NCI-H526 (cell line): ENCODE measurements around the gene SH3RF1.

Experiments used
- DNase-seq, 2 experiments: peaks; one replicate each; lab custom pipeline; 2025; lab: John Stamatoyannopoulos, UW

SH3RF1 gene

DNA sequence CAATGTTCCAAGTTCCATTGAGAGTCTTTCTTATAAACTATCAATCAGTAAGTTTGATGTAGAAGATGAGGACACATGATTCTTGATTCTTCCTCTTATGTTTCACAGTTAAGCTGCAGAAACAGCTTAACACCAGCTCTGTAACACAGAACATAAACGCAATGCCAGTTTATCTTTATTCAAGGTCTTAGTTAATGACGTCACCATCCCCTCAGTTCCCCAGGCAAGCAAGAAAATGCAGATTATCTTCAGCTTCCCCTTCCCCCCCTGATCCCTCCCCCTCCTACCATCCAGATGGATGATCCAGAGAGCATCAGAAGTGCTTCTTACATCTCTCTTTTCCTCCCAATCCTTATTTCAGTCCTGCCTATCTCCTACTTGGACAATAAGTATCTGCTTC, 4.4 kb upstream of the SH3RF1 start:
- DNase-seq: no peak

DNA sequence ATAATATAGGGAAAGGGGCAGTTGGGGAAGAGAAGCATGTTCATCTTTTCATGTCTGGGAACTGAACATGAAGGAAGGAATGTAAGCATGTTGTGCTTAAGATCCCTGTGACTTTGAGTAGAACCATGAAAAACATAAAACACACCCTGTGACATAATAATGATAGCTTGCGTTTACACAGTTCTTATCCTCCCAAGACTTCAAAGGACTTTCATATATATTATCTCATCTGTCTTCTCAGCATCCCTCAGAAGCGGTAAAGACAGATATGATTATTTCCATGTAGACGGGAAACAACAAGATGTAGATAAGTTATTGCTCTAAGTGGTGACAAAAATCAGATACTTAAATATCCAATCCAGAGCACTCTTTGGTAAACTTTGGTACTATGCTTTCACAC, 3.3 kb upstream of the SH3RF1 start:
- DNase-seq: no peak

DNA sequence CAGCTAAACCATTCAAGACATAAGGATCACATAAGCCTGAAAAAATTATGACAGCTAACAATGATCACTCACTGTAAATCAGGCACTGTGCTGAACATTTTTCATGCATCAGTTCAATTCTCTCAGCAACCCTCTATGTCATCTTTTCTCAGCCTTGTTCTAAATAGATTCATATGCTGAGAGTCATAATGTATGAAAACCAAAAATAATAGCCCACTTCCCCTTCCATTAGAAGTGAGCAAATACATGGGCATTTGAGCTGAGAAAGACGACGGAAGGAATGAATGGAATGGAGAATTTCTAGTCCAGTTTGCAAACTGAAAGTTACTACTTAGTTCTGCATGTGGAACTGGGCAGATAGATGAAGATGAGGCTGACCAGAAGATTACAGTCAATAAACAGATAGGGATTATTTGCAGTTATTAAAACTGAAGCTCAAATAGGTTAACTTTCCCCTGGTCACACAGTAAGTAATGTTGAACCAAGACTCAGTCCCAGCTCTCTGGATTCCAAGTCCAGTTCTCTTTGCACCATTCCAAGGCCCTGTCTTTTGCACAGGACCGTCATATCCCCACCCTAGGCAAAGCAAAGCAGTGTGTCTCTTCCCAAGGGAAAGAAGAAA, 1.6 kb upstream of the SH3RF1 start:
- no peak for DNase-seq

DNA sequence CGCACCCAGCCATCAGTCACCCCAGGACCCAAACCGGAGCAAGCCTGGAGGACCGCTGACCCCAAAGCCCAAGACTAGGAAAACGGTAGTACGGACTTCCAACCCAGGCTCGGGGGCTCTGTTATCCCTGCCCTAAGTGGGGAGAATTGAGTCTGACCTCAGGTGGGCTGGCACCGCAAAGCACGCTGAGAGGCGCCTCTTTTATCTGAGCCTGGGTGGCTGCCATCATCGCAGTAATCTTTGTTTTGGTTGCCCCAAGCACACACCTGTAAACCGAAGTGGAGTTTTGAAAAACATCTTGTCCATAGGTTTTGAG, 894 bp upstream of the SH3RF1 start:
- DNase-seq: no peak

DNA sequence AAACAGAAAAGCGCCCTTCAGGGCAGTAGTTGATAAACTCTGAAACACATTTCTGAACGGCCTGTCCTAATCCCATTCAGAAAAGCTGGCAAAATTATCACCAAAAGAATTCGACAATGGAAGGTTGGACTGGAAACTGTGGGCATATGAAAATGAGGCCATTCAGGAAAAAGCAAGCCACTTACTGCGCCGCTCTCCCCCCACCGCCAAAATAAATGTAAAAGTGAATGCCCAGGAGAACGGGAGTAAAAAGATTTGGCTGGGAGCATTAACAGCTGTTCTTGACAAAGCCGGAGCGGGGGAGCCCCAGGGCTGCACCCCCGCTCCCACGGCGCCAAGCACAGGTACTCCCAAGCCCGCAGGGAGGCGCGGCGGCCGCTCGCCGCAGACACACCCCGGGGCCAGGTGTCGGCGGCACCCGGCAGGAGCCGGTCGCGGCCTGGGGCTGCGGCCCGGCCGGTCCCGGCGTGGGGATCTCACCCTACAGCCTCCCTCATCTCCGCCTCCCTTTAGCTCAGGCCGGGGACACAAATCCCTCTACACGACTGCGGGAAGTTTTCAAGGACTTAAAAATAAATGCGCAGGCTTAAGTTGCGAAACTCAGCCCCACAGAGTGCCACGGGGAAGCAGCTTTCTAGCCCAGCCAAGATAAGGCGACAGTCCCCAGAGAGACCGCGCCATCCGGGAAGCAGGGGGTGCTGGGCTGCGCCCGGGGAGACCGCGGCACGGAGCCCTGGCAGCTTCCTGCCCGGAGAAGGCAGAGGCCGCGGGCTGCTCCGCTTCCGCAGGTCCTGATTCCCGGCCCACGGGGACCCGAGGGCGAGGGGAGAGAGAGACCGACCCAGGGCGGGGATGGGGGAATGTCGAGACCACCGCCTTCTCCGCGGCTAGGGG, 593 bp downstream of the SH3RF1 start:
- peak; percentile 73 to 88 for DNase-seq

DNA sequence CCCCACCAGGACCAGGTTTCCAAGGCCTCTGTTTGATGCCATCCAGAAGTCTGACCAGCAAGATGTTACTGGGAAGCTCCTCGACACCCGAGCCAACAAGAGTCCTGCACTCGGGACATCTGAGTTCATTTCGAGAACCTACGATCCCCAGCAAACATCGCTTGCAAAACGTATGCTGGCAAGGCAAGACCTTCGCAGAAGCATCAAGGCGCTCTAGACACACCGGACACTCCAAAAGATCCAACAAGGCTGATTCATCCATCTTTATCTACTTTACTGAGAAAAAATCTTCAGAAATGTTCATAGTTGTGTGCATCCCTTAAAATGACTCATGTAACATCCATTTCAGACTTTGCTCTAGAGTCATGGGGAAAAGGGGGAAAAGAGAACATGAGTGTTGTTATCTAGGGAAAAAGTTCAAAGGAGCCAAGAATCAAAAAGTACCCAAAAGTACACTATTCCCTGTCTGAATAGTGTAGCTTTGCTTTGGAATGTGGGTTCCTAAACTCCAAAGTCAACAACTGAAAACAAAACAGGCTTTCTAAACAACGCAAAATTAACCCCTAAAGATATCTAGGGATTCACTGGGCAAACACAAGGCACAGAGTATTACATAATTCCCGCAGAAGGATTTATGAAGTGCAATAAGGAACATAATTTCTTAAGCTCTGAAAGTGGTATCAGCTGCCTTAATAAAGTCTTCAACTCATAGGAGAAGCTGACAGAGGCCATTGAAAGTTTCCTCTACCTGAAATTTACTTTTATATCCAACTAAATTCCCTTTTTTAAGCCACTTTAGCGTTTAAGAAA, 1.6 kb downstream of the SH3RF1 start:
- DNase-seq: peak in 1 of 2 experiments; percentile 15

DNA sequence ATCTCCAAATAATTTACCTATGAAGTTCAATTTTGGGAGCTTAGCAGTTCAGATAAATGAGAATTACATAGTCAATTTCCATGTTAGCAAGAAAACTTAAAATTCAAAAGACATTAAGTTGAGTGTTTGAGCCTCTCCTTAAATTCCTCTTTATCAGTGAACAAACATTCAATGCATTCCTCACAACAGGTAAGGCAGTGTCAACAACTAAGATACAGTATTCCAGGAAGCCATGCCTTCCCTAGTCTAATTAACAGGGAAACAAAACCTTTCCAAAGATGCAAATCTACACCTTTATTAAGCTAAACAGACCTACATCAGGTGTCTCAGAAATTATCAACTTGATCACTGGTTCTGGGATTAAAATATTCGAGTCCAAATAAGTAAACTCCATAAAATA, 3.7 kb downstream of the SH3RF1 start:
- DNase-seq: no peak

DNA sequence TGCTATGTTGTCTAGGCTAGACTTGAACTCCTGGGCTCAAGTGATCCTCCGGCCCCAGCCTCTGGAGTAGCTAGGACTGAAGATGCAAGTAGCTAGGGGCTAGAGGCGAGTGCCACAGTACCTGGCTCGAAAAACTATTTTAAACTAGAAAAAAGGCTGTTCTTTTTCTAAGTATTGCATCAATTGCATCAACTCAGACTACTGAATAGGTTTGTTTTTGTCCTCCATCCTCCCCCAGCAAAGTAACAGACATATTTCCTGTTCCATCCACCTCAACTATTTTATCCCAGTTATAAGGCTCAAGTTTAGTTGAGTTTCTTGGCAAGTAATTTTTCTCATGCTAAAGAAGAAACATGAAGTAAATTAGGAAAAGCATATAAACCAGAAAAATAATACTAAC, 4.1 kb downstream of the SH3RF1 start:
- DNase-seq: no peak

DNA sequence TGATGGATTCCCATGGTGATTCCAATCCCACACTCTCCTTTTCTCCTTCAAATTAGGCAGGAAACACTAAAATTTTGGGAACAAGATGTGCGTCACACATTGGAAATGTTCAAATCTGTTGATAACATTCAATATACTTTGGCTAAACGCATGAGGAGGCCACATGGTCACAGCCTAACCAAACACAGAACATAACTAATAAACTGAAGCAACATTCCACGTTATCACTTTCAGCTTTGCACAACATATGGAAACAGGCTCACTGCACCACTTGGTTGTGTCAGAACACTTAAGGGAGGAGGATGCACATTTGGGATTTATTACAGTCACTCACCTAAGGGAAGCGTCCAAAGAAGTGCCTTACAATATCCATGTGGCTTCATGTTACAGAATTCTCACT, 4.7 kb downstream of the SH3RF1 start:
- DNase-seq: no peak

DNA sequence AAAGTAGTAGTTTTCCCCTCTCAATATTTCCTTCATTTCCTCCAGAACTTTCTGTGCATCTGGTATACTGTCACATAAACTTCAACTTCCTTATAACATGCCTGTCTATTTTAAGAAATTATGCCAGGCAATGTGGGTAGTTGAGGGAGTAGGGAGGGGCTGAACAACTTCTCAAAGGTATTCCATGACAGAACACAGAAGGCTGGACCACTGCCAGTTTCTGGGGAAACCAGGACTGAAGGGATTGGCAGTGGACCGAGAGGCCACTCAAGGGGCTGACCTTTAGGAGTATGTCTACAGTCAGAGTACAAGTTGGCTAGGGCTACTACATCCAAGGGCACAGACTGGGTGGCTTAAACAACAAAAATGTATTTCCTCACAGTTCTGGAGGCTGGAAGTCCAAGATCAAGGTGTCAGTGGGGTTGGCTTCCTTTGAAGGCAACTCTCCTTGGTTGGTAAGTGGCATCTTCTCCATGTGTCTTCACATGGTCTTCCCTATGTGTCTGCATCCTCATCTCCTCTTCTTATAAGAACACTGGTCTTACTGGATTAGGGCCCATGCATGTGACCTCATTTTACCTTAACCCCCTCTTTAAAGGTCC, 6.9 kb downstream of the SH3RF1 start:
- no peak for DNase-seq

DNA sequence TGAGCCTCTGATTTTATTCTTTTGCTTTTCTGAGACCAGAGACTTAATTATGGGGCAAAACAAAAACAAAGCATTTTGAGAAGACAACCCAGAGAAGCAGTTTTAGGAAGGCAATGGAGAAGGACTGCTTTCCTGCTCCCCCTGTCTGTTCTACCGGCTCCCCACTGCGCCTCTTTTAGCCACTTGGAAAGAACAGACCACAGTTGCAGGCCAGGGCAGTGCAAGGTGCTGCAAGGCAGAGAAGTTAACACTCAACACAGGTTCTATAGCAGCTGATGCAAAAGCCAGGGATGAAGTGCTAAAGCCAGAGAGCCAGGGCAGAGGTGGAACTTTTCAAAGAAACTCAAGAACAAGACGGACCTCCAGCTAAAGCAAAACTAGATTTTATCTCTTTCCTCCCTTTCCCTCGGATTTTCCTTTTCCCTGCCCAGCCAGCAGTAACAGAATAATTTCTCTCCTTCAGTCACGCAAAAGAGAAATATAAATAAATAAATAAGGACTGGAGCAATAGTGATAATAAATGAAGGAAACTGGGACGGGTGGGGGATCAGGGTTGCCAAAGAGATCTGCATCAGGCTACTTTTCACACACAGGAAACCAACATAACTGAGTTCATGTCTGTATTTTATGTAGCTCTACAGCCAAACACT, 10.4 kb downstream of the SH3RF1 start:
- DNase-seq: no peak

DNA sequence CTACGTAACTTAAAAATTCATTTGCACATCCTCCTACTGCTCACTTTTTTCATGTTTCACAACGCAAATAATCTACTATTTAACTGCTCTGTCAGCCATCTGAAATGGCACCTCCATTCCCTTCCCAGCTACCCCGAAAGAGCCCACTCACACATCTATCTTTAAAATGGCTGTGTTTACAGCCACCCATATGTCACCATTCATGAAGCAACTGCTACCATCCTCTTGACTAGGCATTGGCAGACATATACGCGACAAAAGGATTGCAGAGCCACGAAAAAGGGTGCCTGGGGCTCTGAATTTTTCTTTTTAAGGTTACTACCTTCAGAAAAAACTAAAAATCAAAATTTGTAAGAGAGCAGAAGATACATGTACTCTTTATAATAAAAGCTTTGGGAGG, 11.5 kb downstream of the SH3RF1 start:
- no peak for DNase-seq

DNA sequence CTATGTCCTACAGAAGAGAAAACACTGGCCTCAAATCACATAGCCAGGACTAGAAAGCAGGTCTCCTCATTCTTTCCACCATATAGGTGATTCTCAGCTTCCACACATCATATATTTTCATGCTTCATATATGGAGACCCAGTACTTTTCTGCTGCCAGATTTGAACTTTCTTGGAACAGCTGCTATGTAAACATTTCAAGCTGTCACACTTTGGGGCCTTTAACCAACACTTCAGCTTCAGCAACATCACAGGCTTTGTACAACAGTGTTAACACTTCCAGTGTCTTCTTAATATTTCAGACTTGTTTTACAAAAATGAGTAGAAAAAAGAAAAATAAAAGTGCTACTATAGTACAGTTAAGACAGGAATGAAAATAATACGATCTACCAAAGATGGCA, 12.6 kb downstream of the SH3RF1 start:
- no peak for DNase-seq

DNA sequence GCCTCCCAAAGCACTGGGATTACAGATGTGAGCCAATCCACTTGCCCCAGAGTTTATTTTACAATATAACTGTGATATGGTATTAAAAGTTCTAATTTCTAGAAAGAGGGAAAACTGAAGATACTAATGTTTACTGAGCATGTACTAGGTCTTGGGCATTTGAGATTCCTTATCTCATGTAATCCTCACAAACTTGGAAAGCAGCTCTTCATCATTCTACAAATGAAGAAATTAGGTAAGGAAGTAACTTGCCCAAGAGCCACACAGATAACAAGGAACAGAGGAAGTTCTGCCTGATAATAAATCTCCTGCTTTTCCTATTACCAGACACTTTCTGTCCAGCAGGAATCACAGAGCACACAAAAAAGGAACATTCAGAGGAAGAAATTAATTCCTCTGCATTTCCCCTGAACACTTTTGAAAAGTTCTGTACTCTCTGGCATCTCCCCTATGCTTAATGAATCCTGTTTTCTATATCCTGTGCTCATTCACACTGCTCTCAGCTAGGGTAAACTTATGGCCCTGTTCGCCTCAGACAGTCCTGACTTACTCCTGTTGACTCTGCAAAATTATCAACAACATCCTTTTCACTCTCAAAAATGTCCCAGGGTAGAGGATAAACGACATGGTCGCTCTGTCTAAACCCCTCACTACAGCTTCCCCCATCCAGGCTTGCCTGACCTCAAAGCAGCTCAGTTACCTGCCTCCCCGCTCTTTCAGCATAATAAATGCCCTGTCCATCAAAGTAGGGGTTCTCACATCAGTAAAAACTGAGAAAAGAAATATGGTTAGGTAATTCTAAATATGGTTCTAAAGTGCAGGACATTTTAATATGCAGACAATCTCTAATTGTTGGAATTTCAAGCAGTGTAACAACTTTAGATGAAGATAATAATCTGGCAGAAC, 13.6 kb downstream of the SH3RF1 start:
- no peak for DNase-seq

DNA sequence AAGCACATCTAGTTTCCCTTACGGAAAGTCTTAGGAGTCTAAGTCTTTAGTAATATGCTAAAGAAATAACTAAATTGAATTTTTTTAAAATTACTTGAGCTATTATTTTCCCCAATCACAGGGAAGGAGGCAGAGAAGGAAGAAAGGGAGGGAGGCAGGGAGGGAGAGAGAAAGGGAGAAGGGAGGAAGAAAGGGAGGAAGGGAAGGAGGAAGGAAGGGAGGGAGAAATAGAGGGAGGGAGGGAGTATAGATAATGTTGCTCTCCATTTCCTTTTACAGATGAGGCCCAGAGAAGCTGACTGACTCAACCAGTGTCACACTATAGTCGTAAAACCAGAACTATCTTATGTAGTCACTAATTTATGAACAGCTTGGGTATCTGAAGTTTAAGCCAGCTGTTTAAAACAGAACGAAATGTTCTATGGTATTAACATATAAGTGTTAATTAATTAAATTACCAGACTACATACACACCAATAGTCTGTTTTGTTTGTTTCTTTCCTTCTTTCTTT, 14.6 kb downstream of the SH3RF1 start:
- DNase-seq: no peak

DNA sequence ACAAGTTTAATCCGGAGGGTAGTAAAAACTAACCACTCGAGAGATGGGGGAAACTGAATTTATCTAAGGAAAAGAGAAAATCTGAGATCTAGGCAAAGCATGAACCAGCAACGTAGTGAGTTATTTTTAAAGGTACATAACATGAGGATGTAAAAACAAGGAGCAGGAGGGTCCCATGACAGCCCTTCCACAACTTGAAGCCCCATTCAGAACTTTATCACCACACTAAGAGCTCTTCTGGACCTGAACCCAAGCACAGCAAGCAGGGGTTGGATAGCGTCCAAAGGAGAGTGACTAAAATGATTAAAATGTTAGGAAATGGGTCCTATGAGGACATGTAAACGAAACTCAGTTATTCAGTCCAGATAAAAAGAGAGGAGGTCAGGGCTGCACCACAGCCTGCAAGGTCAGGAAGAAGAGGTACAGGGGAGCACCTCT, 16.2 kb downstream of the SH3RF1 start:
- no peak for DNase-seq

DNA sequence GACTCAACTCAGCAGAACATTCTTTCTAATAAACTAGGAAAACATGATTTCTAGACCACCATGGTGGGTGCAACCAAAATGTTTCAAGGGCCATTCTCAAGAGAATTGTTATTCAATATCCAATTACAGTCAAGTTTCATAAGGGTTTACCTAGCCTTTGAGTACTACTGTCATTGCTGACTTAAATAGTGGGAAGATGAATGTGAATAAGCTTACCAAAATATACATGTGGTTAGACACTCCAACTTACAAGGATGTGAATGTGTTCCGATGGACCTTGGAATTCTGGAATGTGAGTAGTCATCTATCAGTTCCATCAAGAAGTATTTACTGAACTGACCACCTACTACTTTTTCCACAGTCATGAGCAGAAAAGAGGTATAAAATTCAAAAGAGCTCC, 16.9 kb downstream of the SH3RF1 start:
- no peak for DNase-seq

DNA sequence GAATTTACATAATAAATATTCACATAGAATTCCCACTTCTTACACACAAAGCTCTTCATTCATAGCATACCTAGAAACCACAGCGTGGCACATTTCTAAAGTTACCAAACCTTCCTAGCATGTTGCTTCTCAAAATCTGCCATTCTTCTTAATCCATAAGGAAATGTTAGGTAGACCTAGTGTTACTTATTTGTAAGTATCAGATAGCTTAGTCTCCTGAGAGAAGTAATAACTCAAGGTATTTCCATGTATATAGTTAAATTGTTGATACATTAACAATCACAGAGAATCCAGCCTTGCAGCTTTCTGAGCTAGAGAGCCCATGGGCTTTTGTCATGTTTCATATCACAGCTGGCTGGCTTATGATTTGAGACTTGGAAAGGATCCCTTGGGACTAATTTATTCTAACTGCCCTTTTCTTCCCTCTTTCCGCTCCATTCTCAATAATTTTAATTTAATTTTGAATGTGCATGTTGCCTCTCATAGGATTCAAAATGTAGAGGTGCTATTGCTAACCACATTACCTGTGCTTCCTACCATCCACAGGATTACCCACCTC, 17.6 kb downstream of the SH3RF1 start:
- DNase-seq: peak in 1 of 2 experiments; percentile 27

DNA sequence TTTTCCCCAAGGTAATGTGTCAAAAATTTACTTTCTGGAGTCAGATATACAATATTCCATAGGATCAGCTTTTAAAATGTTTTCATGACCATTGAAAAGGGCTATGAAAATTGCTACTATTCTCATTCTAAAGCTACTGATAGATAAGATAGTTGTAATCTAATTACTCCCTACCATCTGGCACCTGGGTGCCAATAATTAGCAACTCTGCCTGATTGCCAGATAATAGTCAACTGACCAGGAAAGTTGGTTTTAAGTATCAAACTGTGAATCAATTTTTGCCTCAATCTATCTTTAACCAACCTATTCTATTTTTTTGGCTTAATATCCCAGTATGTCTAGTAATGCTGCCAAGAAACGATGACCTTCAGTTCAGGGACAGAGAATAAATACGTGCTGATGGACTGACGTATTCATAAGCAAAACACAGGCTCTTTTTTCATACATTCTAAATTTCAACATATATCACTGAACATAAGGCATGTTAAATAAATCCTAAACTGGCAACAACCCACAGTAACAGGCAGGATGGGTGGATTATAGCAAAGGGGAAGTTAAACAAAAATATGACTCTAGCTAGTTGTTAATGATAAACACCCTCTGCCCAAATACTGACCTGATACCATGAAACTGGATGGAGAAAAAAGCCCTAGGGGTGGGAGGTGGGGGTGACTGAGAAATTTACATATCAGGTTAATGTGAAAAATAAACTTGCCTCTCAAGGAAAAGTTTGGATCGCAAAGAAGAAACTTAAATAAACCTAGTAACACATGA, 18.2 kb downstream of the SH3RF1 start:
- no peak for DNase-seq
